LoVo (cell line): Measurements from ENCODE around the gene GAB2.

Source experiments
- DNase-seq: peaks from one replicate; pipeline ENCODE4 v3.0.0-alpha.2; 2016; ENCODE audit warnings: low spot score

GAB2 gene

DNA sequence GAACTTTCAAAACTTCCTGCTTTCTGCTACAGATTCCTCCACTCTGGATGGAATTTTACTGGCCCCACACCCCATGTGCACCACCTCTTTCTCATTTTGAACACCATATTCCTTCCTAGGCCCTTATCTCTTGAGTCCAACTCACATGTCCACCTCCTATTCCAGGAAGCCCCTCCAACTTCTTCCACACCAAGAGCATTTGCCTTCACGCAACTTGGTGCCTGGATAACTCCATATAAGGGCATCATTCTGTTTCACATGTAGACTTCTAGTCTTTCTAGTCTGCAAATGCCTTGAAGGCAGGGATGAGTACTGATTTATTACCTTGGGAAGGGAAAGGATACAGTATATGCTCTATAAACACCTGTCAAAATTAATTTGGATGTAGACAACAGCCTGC is 17.5 kb downstream of the GAB2 start:
- DNase-seq, result no peak

DNA sequence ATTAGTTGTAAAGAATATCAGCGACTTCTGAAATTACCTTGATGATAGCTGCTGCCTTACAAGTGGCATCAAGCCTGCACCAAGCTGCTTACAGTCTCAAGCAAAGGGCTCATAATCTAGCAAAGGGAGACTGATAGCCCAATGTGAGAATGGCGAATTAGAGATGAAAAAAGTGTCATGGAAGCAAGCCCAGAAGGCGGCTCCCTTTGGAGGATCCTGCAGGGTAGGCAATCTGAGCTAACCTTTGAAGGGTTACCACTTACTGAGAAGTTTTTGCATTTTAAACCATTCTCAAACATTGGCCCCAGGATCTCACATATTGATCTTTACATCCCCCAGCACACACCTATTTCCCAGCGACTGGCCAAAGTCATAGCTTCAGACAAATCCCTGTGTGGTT is 18.5 kb downstream of the GAB2 start:
- no peak for DNase-seq

GRCh38 chr11:78398715-78399114 is 18.9 kb downstream of the GAB2 start:
- DNase-seq, result no peak

DNA sequence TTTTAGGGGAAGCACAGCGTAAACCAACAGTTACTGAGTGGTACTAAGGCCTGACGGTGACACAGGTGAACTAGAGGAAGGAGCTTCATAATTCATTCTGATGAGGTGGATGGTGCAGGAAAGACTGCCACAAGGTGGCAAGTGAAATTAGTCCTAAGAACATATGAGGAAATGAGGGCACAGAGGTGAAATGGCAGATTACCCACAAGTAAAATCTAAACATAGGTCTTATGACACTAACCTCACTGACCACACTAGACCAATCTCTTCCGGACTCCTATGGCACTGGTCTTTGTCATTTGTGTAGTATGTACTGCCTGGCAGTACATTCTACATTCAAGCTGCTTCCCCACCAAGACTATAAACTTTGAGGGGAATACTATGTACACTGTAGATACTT is 20.2 kb downstream of the GAB2 start:
- no peak for DNase-seq

GRCh38 chr11:78395597-78395996 is 22.0 kb downstream of the GAB2 start:
- DNase-seq, result no peak

GRCh38 chr11:78392854-78393253 is 24.8 kb downstream of the GAB2 start:
- no peak for DNase-seq

DNA sequence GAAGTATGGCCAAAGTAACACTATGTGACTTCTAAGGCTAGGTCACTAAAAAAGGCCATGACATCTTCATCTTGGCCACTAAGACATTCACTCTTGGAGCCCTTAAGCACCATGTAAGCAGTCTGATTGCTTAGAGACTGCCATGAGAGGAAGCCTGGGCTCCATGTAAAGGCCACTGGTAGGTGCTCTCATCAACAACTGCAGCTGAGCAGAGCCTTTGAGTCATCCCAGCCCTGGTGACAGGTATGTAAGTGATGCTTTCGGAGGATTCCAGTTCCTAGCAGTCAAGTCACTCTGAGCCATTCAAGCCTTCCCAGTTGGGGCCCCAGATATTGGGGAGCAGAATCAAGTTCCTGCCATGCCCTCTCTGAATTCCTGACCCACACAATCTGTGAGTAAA is 26.2 kb downstream of the GAB2 start:
- no peak for DNase-seq

- DNase-seq, result no peak
These were observed 26.8 kb downstream of the GAB2 start for GRCh38 chr11:78390809-78391208.

- no peak for DNase-seq
These were observed 31.2 kb downstream of the GAB2 start for GRCh38 chr11:78386215-78386941.

DNA sequence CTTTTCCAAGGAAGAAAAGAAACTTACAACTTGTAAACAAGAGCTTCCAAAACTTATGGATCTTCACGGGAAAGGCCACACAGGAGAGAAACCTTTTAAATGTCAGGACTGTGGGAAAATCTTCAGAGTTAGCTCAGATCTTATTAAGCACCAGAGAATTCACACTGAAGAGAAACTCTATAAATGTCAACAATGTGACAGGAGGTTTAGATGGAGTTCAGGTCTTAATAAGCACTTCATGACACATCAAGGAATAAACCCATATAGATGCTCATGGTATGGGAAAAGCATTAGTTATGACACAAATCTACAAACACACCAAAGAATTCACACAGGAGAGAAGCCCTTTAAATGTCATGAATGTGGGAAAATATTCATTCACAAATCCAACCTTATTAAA is 32.4 kb downstream of the GAB2 start:
- no peak for DNase-seq

- no peak for DNase-seq
These were observed 33.4 kb downstream of the GAB2 start for GRCh38 chr11:78384231-78384630.

DNA sequence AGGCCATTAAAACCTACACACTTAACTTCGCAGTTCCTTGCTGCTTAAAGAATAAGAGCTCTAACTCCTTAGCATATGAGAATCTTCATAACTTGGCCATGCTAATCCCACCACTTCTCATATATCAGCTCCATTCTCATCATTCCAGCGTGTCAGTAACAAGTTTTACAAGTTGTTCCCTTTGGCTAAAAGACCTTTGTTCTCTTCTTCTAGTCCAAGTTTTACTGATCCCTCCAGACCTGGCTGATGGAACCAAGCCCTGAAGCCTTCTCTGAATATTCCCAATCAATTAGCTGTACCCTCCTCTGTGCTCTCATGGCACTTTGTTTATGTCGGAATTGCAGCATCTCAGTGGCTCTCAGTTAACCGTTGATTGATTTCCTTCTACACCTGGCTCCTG is 35.8 kb downstream of the GAB2 start:
- no peak for DNase-seq

DNA sequence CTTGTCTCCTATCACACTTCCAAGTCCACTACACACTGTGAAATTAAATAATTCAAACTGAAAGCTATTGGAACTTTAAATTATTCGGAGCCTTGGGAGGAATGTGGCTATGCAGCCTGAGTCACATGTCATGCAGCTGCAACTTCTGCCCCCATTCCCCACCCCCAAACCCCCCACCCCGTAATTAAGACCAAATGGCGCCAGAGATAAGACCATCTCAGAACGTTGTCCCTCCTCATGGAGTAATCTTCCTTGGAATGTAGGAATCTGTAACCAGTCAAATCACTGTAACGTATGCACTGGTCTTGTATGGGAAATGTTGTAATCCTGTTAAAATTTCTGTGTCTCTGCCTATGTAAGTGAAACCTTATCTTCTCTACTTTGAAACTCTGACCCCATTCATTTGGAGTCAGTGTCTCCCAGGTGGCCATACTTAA is 37.0 kb downstream of the GAB2 start:
- DNase-seq, result no peak

DNA sequence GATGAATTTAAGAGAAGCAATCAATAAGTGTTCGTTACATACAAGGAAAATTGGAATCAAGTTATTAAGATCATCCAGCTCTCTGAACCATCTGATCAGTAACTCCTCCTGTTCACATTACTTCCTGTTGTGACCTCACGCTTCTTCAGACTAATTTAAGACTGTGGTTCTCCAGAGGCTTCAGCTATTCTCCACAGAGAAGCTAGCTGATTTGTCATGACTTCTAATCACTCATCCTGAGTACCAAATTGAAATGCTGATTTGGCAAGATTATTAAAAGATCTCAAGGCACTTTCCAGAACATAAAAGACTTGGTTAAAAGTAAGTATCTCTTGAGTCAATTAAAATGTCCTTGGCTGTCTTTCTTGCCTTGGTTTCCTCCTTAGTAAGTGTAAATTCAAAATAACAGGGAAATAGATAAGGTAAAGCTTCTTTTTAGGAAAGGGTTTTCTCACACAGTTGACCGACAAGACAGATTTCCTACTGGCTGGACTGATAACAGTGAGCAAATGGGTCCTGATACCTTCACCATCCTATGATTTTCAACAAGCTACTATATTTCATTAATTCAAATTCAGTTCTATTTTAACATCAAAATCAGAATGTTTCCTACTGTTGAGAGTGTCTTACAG is 38.5 kb downstream of the GAB2 start:
- DNase-seq, result no peak

- DNase-seq, result no peak
These were observed 39.8 kb downstream of the GAB2 start for GRCh38 chr11:78377625-78378418.

GRCh38 chr11:78376858-78377257 is 40.8 kb downstream of the GAB2 start:
- DNase-seq, result no peak

GRCh38 chr11:78374917-78375316 is 42.7 kb downstream of the GAB2 start:
- no peak for DNase-seq

GRCh38 chr11:78373689-78374088 is 43.9 kb downstream of the GAB2 start:
- no peak for DNase-seq

DNA sequence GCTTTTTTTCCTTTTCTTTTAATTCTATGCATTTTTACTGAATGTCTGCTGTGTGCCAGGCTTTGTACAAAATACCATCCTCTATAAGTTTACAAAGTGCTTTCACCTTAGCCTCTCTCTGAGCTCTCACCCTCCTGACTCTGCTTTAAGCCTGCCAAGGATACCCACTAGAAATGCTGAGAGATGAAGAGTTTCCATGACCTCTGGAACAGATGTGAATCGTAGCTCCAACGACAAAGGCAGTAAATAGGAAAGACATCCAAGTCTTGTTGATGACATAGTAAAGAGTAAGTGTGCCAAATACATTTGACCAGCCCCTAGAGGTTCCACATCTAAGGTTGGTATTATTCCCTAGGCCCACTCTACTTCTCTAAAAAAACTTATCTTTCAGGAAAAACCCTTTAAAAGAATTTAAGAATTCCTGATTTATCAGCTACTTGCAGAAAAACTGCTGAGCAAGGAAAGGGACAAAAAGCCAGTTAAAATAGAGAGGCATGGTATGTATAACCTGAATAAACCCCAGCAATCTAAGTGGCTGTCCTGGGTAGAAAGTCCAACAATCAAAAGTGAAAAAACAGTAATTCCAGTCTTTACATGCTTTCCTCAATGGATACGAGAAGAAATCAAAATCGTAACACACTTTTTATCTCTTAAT is 45.4 kb downstream of the GAB2 start:
- no peak for DNase-seq

- no peak for DNase-seq
These were observed 46.3 kb downstream of the GAB2 start for GRCh38 chr11:78371221-78371891.

DNA sequence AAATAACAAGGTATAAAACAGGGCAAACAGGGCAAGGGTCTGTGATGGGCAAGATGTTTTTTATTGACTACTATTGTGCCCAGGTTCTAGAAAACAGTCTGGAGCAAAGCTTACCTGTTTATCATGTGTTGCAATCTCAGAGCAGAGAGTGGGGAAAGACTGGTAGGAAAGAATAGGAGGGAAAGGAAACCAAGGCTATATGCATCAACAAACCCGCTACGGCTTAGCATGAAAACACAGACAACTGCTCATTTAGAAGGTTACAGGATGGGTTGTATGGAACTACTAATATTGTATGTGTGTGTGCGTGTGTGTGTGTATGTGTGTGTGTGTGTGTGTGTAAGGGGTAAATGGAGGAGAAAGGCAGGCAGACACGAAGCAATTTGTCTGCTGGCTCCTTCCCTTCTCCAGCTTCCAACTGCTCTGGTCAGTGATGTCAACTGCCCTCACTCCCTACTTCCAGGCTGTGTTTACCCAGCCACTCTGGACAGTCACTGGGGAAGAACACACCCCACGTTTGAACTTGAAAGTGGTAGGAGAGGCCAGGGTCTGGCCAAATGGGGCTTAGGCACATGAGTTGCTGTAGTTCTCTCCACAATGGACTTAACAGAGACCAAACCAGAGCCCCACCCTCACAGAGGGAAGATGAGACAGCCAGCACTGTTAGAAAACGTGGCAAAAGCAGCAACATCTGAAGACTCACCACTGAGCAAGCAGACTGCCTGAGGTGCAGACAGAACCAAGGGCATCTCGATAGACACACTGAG is 47.0 kb downstream of the GAB2 start:
- no peak for DNase-seq
